WTC11 (cell line): Measurements from ENCODE around the gene BAIAP2L1.

ENCODE experiments used
- JUN ChIP-seq: sonication (generic); formaldehyde crosslinking; IDR thresholded peaks from 2 replicates; pipeline ENCODE4 v1.8.0; 2023; ENCODE audit warnings: mild to moderate bottlenecking, missing genetic modification reagents
- NR2C2 ChIP-seq: sonication (generic); formaldehyde crosslinking; IDR thresholded peaks from 2 replicates; pipeline ENCODE4 v1.8.0; 2022; ENCODE audit warnings: mild to moderate bottlenecking, missing genetic modification reagents
- SMAD3 ChIP-seq: sonication (generic); formaldehyde crosslinking; IDR thresholded peaks from 2 replicates; pipeline ENCODE4 v1.8.0; 2022; ENCODE audit warnings: missing genetic modification reagents, mild to moderate bottlenecking, borderline replicate concordance
- SP1 ChIP-seq: sonication (generic); formaldehyde crosslinking; conservative IDR thresholded peaks from 2 replicates; pipeline ENCODE4 v1.8.1; 2022; ENCODE audit warnings: missing genetic modification reagents
- TCF7 ChIP-seq: sonication (generic); formaldehyde crosslinking; IDR thresholded peaks from 2 replicates; pipeline ENCODE4 v1.8.0; 2022; ENCODE audit warnings: mild to moderate bottlenecking, low read depth, missing genetic modification reagents, moderate library complexity
- TF ChIP-seq, protein P1 (sequence below): fragments of 200-600 bp; IDR thresholded peaks from 2 replicates; pipeline ENCODE4 v1.8.0; 2022; ENCODE audit warnings: antibody characterized with exemption
- TF ChIP-seq, protein P2 (sequence below): sonication (generic); formaldehyde crosslinking; IDR thresholded peaks from 2 replicates; pipeline ENCODE4 v1.8.0; 2022; ENCODE audit warnings: missing genetic modification reagents
- TF ChIP-seq, protein P3 (sequence below): sonication (generic); formaldehyde crosslinking; IDR thresholded peaks from 2 replicates; pipeline ENCODE4 v1.8.0; 2022; ENCODE audit warnings: mild to moderate bottlenecking, missing genetic modification reagents

DNA sequence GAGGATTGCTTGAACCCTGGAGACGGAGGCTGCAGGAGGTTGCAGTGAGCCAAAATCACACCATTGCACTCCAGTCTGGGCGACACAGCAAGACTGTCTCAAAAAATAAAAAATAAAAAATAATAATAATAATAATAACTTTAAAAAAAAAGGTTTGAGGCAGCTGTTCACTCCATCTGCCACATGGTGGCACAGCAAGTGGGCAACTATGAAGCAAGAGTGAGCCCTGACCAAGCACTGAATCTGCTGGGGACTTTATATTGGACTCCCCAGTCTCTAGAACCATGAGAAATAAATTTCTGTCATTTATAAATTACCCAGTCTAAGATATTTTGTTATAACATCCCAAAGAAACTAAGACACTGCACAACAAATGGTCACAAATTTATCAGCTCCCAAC is 134.1 kb downstream of the BAIAP2L1 start:
- TF ChIP-seq, protein P1, sequence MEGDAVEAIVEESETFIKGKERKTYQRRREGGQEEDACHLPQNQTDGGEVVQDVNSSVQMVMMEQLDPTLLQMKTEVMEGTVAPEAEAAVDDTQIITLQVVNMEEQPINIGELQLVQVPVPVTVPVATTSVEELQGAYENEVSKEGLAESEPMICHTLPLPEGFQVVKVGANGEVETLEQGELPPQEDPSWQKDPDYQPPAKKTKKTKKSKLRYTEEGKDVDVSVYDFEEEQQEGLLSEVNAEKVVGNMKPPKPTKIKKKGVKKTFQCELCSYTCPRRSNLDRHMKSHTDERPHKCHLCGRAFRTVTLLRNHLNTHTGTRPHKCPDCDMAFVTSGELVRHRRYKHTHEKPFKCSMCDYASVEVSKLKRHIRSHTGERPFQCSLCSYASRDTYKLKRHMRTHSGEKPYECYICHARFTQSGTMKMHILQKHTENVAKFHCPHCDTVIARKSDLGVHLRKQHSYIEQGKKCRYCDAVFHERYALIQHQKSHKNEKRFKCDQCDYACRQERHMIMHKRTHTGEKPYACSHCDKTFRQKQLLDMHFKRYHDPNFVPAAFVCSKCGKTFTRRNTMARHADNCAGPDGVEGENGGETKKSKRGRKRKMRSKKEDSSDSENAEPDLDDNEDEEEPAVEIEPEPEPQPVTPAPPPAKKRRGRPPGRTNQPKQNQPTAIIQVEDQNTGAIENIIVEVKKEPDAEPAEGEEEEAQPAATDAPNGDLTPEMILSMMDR: no peak
- no peak for TF ChIP-seq NR2C2 (CRISPR knock-in tag)
- TF ChIP-seq, protein P2, sequence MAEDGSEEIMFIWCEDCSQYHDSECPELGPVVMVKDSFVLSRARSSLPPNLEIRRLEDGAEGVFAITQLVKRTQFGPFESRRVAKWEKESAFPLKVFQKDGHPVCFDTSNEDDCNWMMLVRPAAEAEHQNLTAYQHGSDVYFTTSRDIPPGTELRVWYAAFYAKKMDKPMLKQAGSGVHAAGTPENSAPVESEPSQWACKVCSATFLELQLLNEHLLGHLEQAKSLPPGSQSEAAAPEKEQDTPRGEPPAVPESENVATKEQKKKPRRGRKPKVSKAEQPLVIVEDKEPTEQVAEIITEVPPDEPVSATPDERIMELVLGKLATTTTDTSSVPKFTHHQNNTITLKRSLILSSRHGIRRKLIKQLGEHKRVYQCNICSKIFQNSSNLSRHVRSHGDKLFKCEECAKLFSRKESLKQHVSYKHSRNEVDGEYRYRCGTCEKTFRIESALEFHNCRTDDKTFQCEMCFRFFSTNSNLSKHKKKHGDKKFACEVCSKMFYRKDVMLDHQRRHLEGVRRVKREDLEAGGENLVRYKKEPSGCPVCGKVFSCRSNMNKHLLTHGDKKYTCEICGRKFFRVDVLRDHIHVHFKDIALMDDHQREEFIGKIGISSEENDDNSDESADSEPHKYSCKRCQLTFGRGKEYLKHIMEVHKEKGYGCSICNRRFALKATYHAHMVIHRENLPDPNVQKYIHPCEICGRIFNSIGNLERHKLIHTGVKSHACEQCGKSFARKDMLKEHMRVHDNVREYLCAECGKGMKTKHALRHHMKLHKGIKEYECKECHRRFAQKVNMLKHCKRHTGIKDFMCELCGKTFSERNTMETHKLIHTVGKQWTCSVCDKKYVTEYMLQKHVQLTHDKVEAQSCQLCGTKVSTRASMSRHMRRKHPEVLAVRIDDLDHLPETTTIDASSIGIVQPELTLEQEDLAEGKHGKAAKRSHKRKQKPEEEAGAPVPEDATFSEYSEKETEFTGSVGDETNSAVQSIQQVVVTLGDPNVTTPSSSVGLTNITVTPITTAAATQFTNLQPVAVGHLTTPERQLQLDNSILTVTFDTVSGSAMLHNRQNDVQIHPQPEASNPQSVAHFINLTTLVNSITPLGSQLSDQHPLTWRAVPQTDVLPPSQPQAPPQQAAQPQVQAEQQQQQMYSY (CRISPR knock-in tag): no peak
- TF ChIP-seq SMAD3 (CRISPR knock-in tag): no peak
- TF ChIP-seq, protein P3, sequence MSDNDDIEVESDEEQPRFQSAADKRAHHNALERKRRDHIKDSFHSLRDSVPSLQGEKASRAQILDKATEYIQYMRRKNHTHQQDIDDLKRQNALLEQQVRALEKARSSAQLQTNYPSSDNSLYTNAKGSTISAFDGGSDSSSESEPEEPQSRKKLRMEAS (CRISPR knock-in tag): no peak
- TF ChIP-seq TCF7: no peak
- TF ChIP-seq SP1 (CRISPR knock-in tag): no peak
- TF ChIP-seq JUN (CRISPR knock-in tag): no peak
